SJSA1 (cell line): ENCODE measurements around the gene BID. TPM values are rescaled to one million over a fixed set of nuclear protein-coding genes. Genes with fewer than 3 reads are reported as not detected.

Experiments used
- DNase-seq, 2 experiments: peaks; one replicate each; pipeline ENCODE4 v3.0.0-alpha.2; 2015 to 2020; ENCODE audit warnings: low spot score in 2 of 2, low read depth in 1 of 2
- H3K27ac ChIP-seq: fragments of 250-450 bp; sonication (Bioruptor Pico); 2 replicates; pipeline ENCODE4 v1.5.1; 2020; ENCODE audit warnings: mild to moderate bottlenecking, moderate library complexity
- H3K27me3 ChIP-seq: fragments of 250-450 bp; sonication (Bioruptor Pico); replicated peaks from 2 replicates; pipeline ENCODE4 v1.5.1; 2020; ENCODE audit warnings: mild to moderate bottlenecking, moderate library complexity
- H3K36me3 ChIP-seq: fragments of 250-450 bp; sonication (Bioruptor Pico); 2 replicates; pipeline ENCODE4 v1.5.1; 2020; ENCODE audit warnings: mild to moderate bottlenecking
- H3K4me1 ChIP-seq: fragments of 250-450 bp; sonication (Bioruptor Pico); replicated peaks from 2 replicates; pipeline ENCODE4 v1.6.1; 2021; ENCODE audit warnings: mild to moderate bottlenecking
- H3K4me3 ChIP-seq: fragments of 250-450 bp; sonication (Bioruptor Pico); 2 replicates; pipeline ENCODE4 v1.5.1; 2020; ENCODE audit warnings: mild to moderate bottlenecking
- H3K9me3 ChIP-seq: fragments of 250-450 bp; sonication (Bioruptor Pico); replicated peaks from 2 replicates; pipeline ENCODE4 v1.5.1; 2020; ENCODE audit warnings: mild to moderate bottlenecking
- total RNA-seq: library from RNA; depleted of rRNA; stranded (reverse); fragments of >200 nt; shearing (Covaris generic); gene quantifications from 2 replicates; pipeline ENCODE4 v1.2.3, GENCODE V29; 2014

The BID gene
- total RNA-seq, 1 experiment from 2014 or later: 27.0 TPM

DNA sequence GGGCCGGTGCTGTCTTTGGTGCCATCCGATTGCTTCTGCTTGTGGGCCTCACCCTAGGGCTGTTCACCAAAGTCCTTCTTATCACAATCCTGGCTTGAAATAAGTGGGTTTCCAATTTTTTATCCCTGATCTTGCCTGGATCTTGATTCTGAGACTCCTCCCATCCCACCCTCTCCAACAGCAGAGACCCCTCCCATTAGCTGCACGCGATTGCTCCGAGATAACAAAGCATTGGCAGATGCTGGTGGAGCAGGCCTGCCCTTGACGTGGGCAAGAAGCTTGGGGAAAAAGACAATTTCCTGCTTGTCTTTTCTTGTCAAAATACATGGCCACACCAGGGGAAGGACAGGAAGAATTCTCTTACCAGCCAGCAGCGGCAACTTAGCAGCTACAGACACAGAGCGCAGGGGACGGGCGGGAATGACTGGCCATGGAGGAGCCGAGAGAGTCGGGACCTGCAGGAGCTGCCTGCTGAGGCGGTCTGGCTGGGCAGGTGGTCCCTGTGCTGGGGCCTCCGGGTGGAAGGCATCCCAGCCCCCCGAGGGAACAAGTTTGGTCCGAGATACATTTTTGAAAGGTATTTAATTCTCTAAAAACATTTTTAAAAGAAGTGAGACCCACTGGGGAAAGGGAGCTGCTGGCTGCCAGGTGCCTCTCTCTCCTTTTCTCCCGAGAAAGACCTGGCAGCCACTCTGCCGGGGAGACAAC lies 9.7 kb upstream of the BID start:
- Histone ChIP-seq H3K4me1 (peaks cover 18% of the 10 kb centered on the region), H3K27ac (no peak overlapping the region), H3K36me3 (peaks cover 9% of the 10 kb centered on the region), H3K4me3 (no peak overlapping the region), H3K9me3 (no peaks in the 10 kb centered on the region), H3K27me3 (no peaks in the 10 kb centered on the region)
- DNase-seq: no peak

DNA sequence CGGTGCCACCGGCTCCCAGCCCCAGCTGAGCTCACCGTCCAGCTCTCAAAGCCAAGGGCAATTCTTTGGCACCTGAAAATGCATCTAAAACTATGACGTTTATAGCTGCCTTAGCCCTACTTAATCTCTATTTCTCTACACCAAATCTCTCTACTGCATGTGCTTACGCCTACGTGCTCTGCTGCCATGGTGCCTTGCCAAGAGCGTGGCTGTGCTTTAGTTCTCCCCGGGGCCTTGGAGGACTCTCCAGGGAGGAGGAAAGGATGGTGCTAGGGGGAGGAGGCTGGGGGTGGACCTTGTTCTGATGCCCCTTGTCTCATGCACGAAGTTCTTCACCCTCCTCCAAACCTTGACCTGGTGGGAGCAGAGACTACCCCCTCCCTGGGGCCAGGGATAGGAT lies 9.0 kb upstream of the BID start:
- peaks cover 18% of the 10 kb centered on the region for H3K4me1 ChIP-seq
- H3K36me3 ChIP-seq: peaks cover 2% of the 10 kb centered on the region; the same call in 1 of the 2 replicates
- H3K4me3 ChIP-seq: no peak overlapping the region
- no peak for DNase-seq
- no peaks in the 10 kb centered on the region for H3K27me3 ChIP-seq
- no peaks in the 10 kb centered on the region for H3K9me3 ChIP-seq
- no peak overlapping the region for H3K27ac ChIP-seq

GRCh38 chr22:17782621-17783020 lies 8.4 kb upstream of the BID start:
- Histone ChIP-seq H3K9me3 (no peaks in the 10 kb centered on the region), H3K4me1 (peaks cover 18% of the 10 kb centered on the region), H3K4me3 (no peak overlapping the region), H3K36me3 (no peaks in the 10 kb centered on the region), H3K27me3 (no peaks in the 10 kb centered on the region), H3K27ac (no peak overlapping the region)
- DNase-seq: no peak

DNA sequence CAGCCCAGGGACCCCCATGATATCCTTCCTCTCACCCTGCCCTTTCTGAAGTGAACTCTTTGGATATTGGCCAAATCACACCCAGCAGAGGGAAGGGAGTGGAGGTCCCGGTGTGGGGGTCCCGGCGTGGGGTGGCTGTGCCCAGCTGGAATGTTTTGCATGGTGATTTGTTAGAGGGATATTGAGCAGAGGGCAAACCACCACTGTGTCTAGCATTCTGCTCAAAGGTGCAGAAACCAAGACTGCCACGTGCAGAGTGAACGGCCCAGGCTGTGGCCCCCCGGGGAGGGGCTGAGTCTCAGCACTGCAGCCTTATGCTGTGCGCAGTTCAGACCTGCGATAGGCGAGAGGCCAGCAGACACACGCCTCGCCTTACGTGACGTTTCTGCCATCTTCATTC lies 7.9 kb upstream of the BID start:
- Histone ChIP-seq H3K4me1 (peaks cover 18% of the 10 kb centered on the region), H3K36me3 (no peaks in the 10 kb centered on the region), H3K27me3 (no peaks in the 10 kb centered on the region), H3K27ac (peak overlapping the region; percentile 54), H3K4me3 (no peak overlapping the region), H3K9me3 (no peaks in the 10 kb centered on the region)
- no peak for DNase-seq

DNA sequence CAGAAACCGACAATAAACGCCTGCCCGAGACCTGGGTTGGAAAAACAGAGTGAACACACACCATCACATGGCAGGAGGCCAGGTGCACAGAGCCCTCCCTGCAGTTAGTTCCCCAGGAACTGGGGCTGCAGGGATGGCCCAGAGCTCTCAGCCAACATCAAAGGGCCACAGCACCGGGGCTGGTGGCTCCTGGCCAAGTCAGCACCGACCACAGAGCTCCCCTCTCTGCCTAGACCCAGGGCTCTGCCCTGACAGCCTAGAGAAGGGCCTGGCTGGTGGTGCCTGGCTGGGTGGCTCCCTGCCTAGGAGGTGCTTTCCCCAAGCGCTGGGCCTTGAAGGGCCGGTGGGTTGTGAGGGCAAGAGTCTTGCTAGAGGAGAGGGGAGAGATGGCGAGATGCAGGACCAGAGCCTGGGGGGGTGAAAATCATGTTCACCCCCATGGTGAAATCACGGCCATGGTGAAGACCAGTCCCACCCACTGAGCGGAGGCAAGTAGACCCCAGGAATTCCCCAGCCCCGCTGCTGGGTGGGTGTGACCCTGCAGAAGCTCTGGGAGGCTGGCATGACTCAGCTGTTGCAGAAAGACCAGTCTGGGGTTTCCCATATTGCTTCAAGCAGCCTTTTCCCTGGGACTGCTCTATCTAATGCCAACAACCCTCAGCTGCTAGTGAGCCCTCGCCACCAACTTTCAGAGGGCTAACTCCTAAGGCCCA lies 7.2 kb upstream of the BID start:
- H3K27me3 ChIP-seq: no peaks in the 10 kb centered on the region
- H3K27ac ChIP-seq: peak overlapping the region; percentile 54
- peak; percentile 76 to 79 for DNase-seq
- H3K4me1 ChIP-seq: peaks cover 18% of the 10 kb centered on the region
- H3K4me3 ChIP-seq: no peak overlapping the region
- no peaks in the 10 kb centered on the region for H3K9me3 ChIP-seq
- H3K36me3 ChIP-seq: no peaks in the 10 kb centered on the region

DNA sequence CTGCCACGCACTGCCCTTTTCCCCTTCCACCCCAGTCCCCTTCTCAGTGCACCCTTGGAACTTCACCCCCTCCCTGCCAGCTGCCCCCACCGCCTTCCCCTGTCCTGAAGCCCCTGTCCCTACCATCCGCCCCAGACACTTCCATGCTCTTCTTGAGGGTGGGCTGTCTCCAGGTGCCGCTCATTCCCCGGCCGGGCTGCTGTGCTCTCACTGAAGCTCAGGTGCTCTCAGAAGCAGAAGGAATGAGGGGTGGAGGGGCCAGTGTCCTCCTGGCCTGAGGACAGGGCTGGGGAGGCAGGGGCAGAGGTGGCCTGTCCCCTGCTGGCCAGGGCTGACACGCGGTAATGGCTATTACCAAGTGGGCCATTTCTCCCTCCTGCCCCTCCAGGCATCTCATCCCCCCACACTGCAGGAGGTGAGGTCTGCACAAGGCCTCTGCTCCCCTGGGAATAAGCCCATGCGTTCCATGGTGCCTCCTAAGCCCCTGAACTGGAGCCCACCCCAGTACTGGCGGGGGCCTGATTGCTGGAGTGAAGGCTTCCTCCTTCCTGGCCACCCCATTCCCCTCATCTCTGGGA lies 6.6 kb upstream of the BID start:
- no peak overlapping the region for H3K4me3 ChIP-seq
- H3K27me3 ChIP-seq: no peaks in the 10 kb centered on the region
- peaks cover 18% of the 10 kb centered on the region for H3K4me1 ChIP-seq
- H3K36me3 ChIP-seq: no peaks in the 10 kb centered on the region
- DNase-seq: no peak
- H3K9me3 ChIP-seq: no peaks in the 10 kb centered on the region
- no peak overlapping the region; the same call in 1 of the 2 replicates for H3K27ac ChIP-seq

- no peak overlapping the region for H3K27ac ChIP-seq
- no peak for DNase-seq
- no peak overlapping the region for H3K4me3 ChIP-seq
- H3K27me3 ChIP-seq: no peaks in the 10 kb centered on the region
- peaks cover 18% of the 10 kb centered on the region for H3K4me1 ChIP-seq
- H3K36me3 ChIP-seq: no peaks in the 10 kb centered on the region
- no peaks in the 10 kb centered on the region for H3K9me3 ChIP-seq
Measured at GRCh38 chr22:17780116-17780740, 6.0 kb upstream of the BID start.

- H3K27me3 ChIP-seq: no peaks in the 10 kb centered on the region
- DNase-seq: no peak
- no peak overlapping the region for H3K4me3 ChIP-seq
- peaks cover 21% of the 10 kb centered on the region for H3K4me1 ChIP-seq
- H3K36me3 ChIP-seq: no peaks in the 10 kb centered on the region
- H3K27ac ChIP-seq: no peak overlapping the region
- H3K9me3 ChIP-seq: no peaks in the 10 kb centered on the region
Measured at GRCh38 chr22:17779286-17780115, 5.2 kb upstream of the BID start.

- H3K4me1 ChIP-seq: peaks cover 25% of the 10 kb centered on the region
- H3K4me3 ChIP-seq: no peak overlapping the region
- no peaks in the 10 kb centered on the region for H3K36me3 ChIP-seq
- H3K27ac ChIP-seq: no peak overlapping the region
- no peaks in the 10 kb centered on the region for H3K27me3 ChIP-seq
- no peak for DNase-seq
- no peaks in the 10 kb centered on the region for H3K9me3 ChIP-seq
Measured at GRCh38 chr22:17778412-17778976, 4.2 kb upstream of the BID start.

DNA sequence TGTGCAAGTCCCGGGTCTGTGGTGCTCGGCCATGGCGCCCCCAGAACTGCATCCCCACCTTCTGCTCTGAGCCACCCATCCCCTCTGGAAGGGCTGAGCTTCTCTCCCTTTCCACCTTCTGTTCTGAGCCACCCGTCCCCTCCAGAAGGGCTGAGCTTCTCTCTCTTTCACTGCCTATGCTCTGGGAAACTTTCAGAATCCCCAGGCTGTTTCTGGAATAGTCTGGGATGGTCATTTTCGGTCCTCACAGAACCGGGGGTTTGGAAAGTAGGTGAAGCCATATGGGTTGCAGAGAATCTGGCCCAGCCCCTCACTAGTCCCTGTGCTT lies 3.4 kb upstream of the BID start:
- no peaks in the 10 kb centered on the region for H3K9me3 ChIP-seq
- no peak for DNase-seq
- no peak overlapping the region for H3K27ac ChIP-seq
- H3K27me3 ChIP-seq: no peaks in the 10 kb centered on the region
- no peaks in the 10 kb centered on the region for H3K36me3 ChIP-seq
- H3K4me3 ChIP-seq: no peak overlapping the region
- peaks cover 33% of the 10 kb centered on the region for H3K4me1 ChIP-seq

- Histone ChIP-seq H3K27ac (no peak overlapping the region), H3K36me3 (no peaks in the 10 kb centered on the region), H3K4me1 (peaks cover 34% of the 10 kb centered on the region), H3K9me3 (no peaks in the 10 kb centered on the region; the same call in 1 of the 2 replicates), H3K4me3 (no peak overlapping the region), H3K27me3 (no peaks in the 10 kb centered on the region)
- DNase-seq: no peak
Measured at GRCh38 chr22:17777005-17777716, 2.9 kb upstream of the BID start.

GRCh38 chr22:17775781-17776465 lies 1.7 kb upstream of the BID start:
- Histone ChIP-seq H3K36me3 (no peaks in the 10 kb centered on the region), H3K9me3 (no peaks in the 10 kb centered on the region; the same call in 1 of the 2 replicates), H3K4me1 (peaks cover 23% of the 10 kb centered on the region), H3K4me3 (no peak overlapping the region), H3K27me3 (no peaks in the 10 kb centered on the region), H3K27ac (no peak overlapping the region)
- no peak for DNase-seq
